ENCODE data around the gene PON3. TPM values are rescaled to one million over a fixed set of nuclear protein-coding genes. Genes with fewer than 3 reads are reported as not detected.

Gene PON3
- total and polyA plus RNA-seq, 2 of the 8 experiments (the other 6 are each of a cell fraction or from before 2014, with no cell fraction given): not detected

- no peak overlapping the region for H2BK20ac ChIP-seq (ENCODE audit: low read length)
- no peak for TF ChIP-seq RBBP5 (IDR thresholded peaks at IDR 0.05; ENCODE audit: borderline replicate concordance, low read depth, low read length)
- no peak for TF ChIP-seq KDM1A (IDR thresholded peaks at IDR 0.05; ENCODE audit: borderline replicate concordance, low read length)
- no peak for TF ChIP-seq SUZ12 (IDR thresholded peaks at IDR 0.05; ENCODE audit: low read length)
- peak overlapping the region; percentile 61 to 92 for H3K4me2 ChIP-seq (ENCODE audit: insufficient read depth in 1 of 2, low read depth in 2 of 2, low read length in 2 of 2)
- no peak overlapping the region for H3K27ac ChIP-seq (ENCODE audit: low read depth, low read length)
- H2AK5ac ChIP-seq (ENCODE audit: low read depth, low read length): 0 out of 2 replicates have a peak overlapping the region, but pooled peaks have one; percentile 77
- H3K4ac ChIP-seq (replicated peaks; ENCODE audit: insufficient read length, low read depth, low read length): no peak overlapping the region
- H2BK5ac ChIP-seq (ENCODE audit: low read depth, low read length): no peak overlapping the region
- H2BK12ac ChIP-seq (ENCODE audit: low read depth, low read length): peak overlapping the region; percentile 88; the same call in 1 of the 2 replicates
- 78% methylated on average over 9 of the region's 9 CpGs; no CpG with 5 or more reads in 1 of the 2 experiments for WGBS, 2 experiments (ENCODE audit: extremely low coverage in 1 of 2, insufficient coverage in 1 of 2, insufficient read length in 1 of 2, insufficient replicate concordance in 2 of 2, low coverage in 1 of 2, low lambda C conversion rate in 2 of 2, missing lambda C conversion rate in 1 of 2)
- no peaks in the 10 kb centered on the region for H4K20me1 ChIP-seq (replicated peaks in 1 of 2; ENCODE audit: control insufficient read depth in 1 of 2, insufficient read depth in 2 of 2, low read length in 2 of 2)
- peaks cover 0 to 4% (median 3%) of the 10 kb centered on the region in 4 experiments; a peak in 5 of 7 replicates for H3K4me1 ChIP-seq (replicated peaks in 1 of 4; ENCODE audit: control insufficient read depth in 3 of 4, insufficient read depth in 4 of 4, low read length in 3 of 4)
- H3K79me1 ChIP-seq (ENCODE audit: low read depth, low read length): no peaks in the 10 kb centered on the region
- peak overlapping the region; percentile 91 for H2AFZ ChIP-seq (ENCODE audit: low read length)
- FAIRE-seq (no peak), DNase-seq (ENCODE audit: low read depth in 1 of 2, low spot score in 2 of 2) (no peak)
- H3K36me3 ChIP-seq (ENCODE audit: control insufficient read depth in 2 of 4, insufficient read depth in 4 of 4, low read length in 3 of 4): no peaks in the 10 kb centered on the region
- H3K56ac ChIP-seq (replicated peaks; ENCODE audit: insufficient read length, low read depth, low read length): no peak overlapping the region
- peak overlapping the region; percentile 62 for H4K5ac ChIP-seq (ENCODE audit: insufficient read length, low read depth, low read length)
- H3K4me3 ChIP-seq (ENCODE audit: extremely low read depth in 1 of 4, insufficient read depth in 2 of 4, low read depth in 3 of 4, low read length in 4 of 4): peak overlapping the region; percentile 45 to 93 (median 71)
- H3K23ac ChIP-seq (ENCODE audit: insufficient read length): no peak overlapping the region
- H3K9me3 ChIP-seq (ENCODE audit: insufficient read depth in 2 of 2, low read depth in 1 of 2, low read length in 1 of 2): no peaks in the 10 kb centered on the region
- peak overlapping the region in 3 of 4 experiments; percentile 80 to 89 (median 88); a peak in 6 of 7 replicates for H3K9ac ChIP-seq (replicated peaks in 1 of 4; ENCODE audit: extremely low read depth in 1 of 4, low read depth in 3 of 4, low read length in 3 of 4)
- H3K79me2 ChIP-seq (ENCODE audit: control insufficient read depth in 1 of 2, insufficient read depth in 2 of 2, low read length in 2 of 2): peaks cover 0 to 9% of the 10 kb centered on the region in 2 experiments; a peak in 1 of 4 replicates
- CTCF ChIA-PET (ENCODE audit: partially characterized antibody): interaction anchor here (0.6 to 1.2 kb wide), 6 partner anchors 10 to 43 kb away, joined by 3 to 4 read pairs (median 3); no protein-coding TSS in a partner anchor
- H2BK15ac ChIP-seq (ENCODE audit: low read length): peak overlapping the region; percentile 83; the same call in 1 of the 2 replicates
- no peak overlapping the region; the same call in 1 of the 2 replicates for H4K8ac ChIP-seq (ENCODE audit: extremely low read depth, insufficient read depth, low read length)
- POLR2A ChIA-PET (ENCODE audit: partially characterized antibody): interaction anchor here (0.7 to 2.2 kb wide), 12 partner anchors 9 to 256 kb away, joined by 3 to 11 read pairs (median 4); partner anchors contain the start of gene ASB4
- no peak overlapping the region for H2BK120ac ChIP-seq (replicated peaks; ENCODE audit: low read depth, low read length)
- H3K14ac ChIP-seq (ENCODE audit: insufficient read length): no peak overlapping the region
- H3K23me2 ChIP-seq (ENCODE audit: low read depth, low read length): no peaks in the 10 kb centered on the region; the same call in 1 of the 2 replicates
- peaks cover 0 to 1% (median 0%) of the 10 kb centered on the region in 4 experiments; a peak in 1 of 7 replicates for H3K27me3 ChIP-seq (replicated peaks in 1 of 4; ENCODE audit: control insufficient read depth in 3 of 4, extremely low read depth in 1 of 4, insufficient read depth in 3 of 4, low read length in 3 of 4)
- no peak overlapping the region for H3K18ac ChIP-seq (ENCODE audit: extremely low read depth, low read length)
- peak overlapping the region; percentile 72 for H4K91ac ChIP-seq (replicated peaks; ENCODE audit: insufficient read length, low read length)
Measured at GRCh38 chr7:95435422-95435780, 39.2 kb upstream of the PON3 start.
